A673 (cell line): ENCODE measurements around the gene RRP1B. TPM values are rescaled to one million over a fixed set of nuclear protein-coding genes. Genes with fewer than 3 reads are reported as not detected.

ENCODE experiments used
- BruUV-seq: library from RNA; stranded (reverse); fragments of 400-500 nt; replicated peaks from 2 replicates; lab custom pipeline; 2021; lab: Mats Ljungman, UMichigan
- CTCF ChIA-PET: fragments of 300-600 bp; sonication (Branson Sonifier 250); formaldehyde crosslinking; loops from one replicate; lab custom pipeline; 2022; ENCODE audit warnings: antibody characterized with exemption; lab: Charles Lee
- POLR2A ChIA-PET: fragments of 300-600 bp; sonication (Branson Sonifier 250); formaldehyde crosslinking; loops from one replicate; lab custom pipeline; 2022; ENCODE audit warnings: antibody characterized with exemption; ENCODE audit not compliant: low non-redundant PET; lab: Charles Lee
- DNase-seq: peaks from one replicate; pipeline ENCODE4 v3.0.0-alpha.2; 2015; ENCODE audit warnings: low spot score
- H3K27ac ChIP-seq: fragments of 200-600 bp; sonication (generic); 2 replicates; pipeline ENCODE4 v1.5.1; 2016; ENCODE audit warnings: mixed run types, low read depth, mild to moderate bottlenecking, mixed read lengths, antibody characterized with exemption, low read length; ENCODE audit not compliant: poor library complexity, severe bottlenecking
- H3K27me3 ChIP-seq: fragments of 200-600 bp; sonication (generic); replicated peaks from 2 replicates; pipeline ENCODE4 v1.6.1; 2017; ENCODE audit warnings: mixed run types, low read depth, mild to moderate bottlenecking, mixed read lengths, antibody characterized with exemption, low read length; ENCODE audit not compliant: insufficient read depth, poor library complexity
- H3K36me3 ChIP-seq: fragments of 200-600 bp; sonication (generic); 2 replicates; pipeline ENCODE4 v1.6.1; 2016; ENCODE audit warnings: mixed run types, mild to moderate bottlenecking, mixed read lengths, antibody characterized with exemption, low read length; ENCODE audit not compliant: insufficient read depth, poor library complexity, severe bottlenecking
- H3K4me1 ChIP-seq: fragments of 200-600 bp; sonication (generic); 2 replicates; pipeline ENCODE4 v1.6.1; 2017; ENCODE audit warnings: mixed run types, mild to moderate bottlenecking, mixed read lengths, antibody characterized with exemption, low read length; ENCODE audit not compliant: insufficient read depth, poor library complexity, severe bottlenecking
- H3K4me3 ChIP-seq: fragments of 200-600 bp; sonication (generic); 2 replicates; pipeline ENCODE4 v1.5.1; 2016; ENCODE audit warnings: low read depth, mixed run types, mild to moderate bottlenecking, mixed read lengths, low read length; ENCODE audit not compliant: poor library complexity, severe bottlenecking
- H3K9me3 ChIP-seq: fragments of 200-600 bp; sonication (generic); 2 replicates; pipeline ENCODE4 v1.6.1; 2016; ENCODE audit warnings: mixed run types, low read depth, mild to moderate bottlenecking, mixed read lengths, antibody characterized with exemption, low read length; ENCODE audit not compliant: poor library complexity, severe bottlenecking
- CTCF ChIP-seq: fragments of 300-800, 200-600 bp; sonication (generic); conservative IDR thresholded peaks from 2 replicates; pipeline ENCODE4 v1.5.1; 2017; ENCODE audit warnings: low read depth, mild to moderate bottlenecking, antibody characterized with exemption, low read length, moderate library complexity, mixed read lengths
- EZH2 ChIP-seq: fragments of 200-600 bp; sonication (generic); IDR thresholded peaks from 2 replicates; pipeline ENCODE4 v1.6.1; 2017; ENCODE audit warnings: borderline replicate concordance, low read depth, mild to moderate bottlenecking, mixed read lengths, antibody characterized with exemption, low read length; ENCODE audit not compliant: poor library complexity, severe bottlenecking
- intact Hi-C: fragments of 100-400 bp; cut with micrococcal nuclease; formaldehyde crosslinking; loops from one replicate; pipeline ENCODE4 v1.10.0; 2022; ENCODE audit not compliant: unreplicated experiment
- total RNA-seq: library from RNA; stranded (reverse); gene quantifications from 2 replicates; pipeline ENCODE4 v1.2.3, GENCODE V29; 2021

Gene RRP1B
- total RNA-seq, 1 experiment from 2014 or later: 73.5 TPM

- BruUV-seq: no TSS peak
- Histone ChIP-seq H3K27ac (no peak overlapping the region), H3K4me3 (no peak overlapping the region), H3K27me3 (no peaks in the 10 kb centered on the region), H3K4me1 (no peaks in the 10 kb centered on the region), H3K9me3 (peaks cover 5% of the 10 kb centered on the region), H3K36me3 (no peaks in the 10 kb centered on the region)
- no peak for TF ChIP-seq EZH2
- TF ChIP-seq CTCF: no peak
- ChIA-PET CTCF (no interaction called here), POLR2A (no interaction called here)
- intact Hi-C loops: no loop called here
- no peak for DNase-seq
These were observed 40.4 kb upstream of the RRP1B start for GRCh38 chr21:43618940-43619339.

GRCh38 chr21:43619344-43619743, 40.0 kb upstream of the RRP1B start:
- H3K36me3 ChIP-seq: no peaks in the 10 kb centered on the region
- no peak for DNase-seq
- peaks cover 5% of the 10 kb centered on the region for H3K9me3 ChIP-seq
- no peak overlapping the region for H3K27ac ChIP-seq
- CTCF ChIA-PET: no interaction called here
- no TSS peak for BruUV-seq
- no peaks in the 10 kb centered on the region for H3K27me3 ChIP-seq
- POLR2A ChIA-PET: no interaction called here
- intact Hi-C loops: no loop called here
- no peaks in the 10 kb centered on the region for H3K4me1 ChIP-seq
- no peak for TF ChIP-seq CTCF
- no peak for TF ChIP-seq EZH2
- H3K4me3 ChIP-seq: no peak overlapping the region

GRCh38 chr21:43619856-43620255, 39.5 kb upstream of the RRP1B start:
- no peaks in the 10 kb centered on the region for H3K36me3 ChIP-seq
- H3K4me1 ChIP-seq: no peaks in the 10 kb centered on the region
- CTCF ChIA-PET: no interaction called here
- TF ChIP-seq EZH2 (no peak), CTCF (0 out of 2 replicates have a peak, but pooled peaks have one; percentile 13)
- DNase-seq: no peak
- H3K9me3 ChIP-seq: peaks cover 5% of the 10 kb centered on the region
- no peak overlapping the region for H3K4me3 ChIP-seq
- no peak overlapping the region for H3K27ac ChIP-seq
- POLR2A ChIA-PET: no interaction called here
- no TSS peak for BruUV-seq
- H3K27me3 ChIP-seq: no peaks in the 10 kb centered on the region
- intact Hi-C loops: no loop called here
